ENCODE data around the gene ADRA2C.

The ADRA2C gene

GRCh38 chr4:3740256-3740655, 25.9 kb upstream of the ADRA2C start:
- no peak for DNase-seq (ENCODE audit: extremely low spot score)
- POLR2A ChIA-PET: no interaction called here
- CTCF ChIA-PET: no interaction called here
- TF ChIP-seq CTCF (IDR thresholded peaks at IDR 0.05; ENCODE audit: control extremely low read depth, extremely low read depth, low read depth, missing control alignments): no peak

- TF ChIP-seq CTCF (IDR thresholded peaks at IDR 0.05; ENCODE audit: control extremely low read depth, extremely low read depth, low read depth, missing control alignments): no peak
- no peak for DNase-seq (ENCODE audit: extremely low spot score)
- ChIA-PET CTCF (no interaction called here), POLR2A (no interaction called here)
Observed at GRCh38 chr4:3741217-3742011, 24.8 kb upstream of the ADRA2C start.

GRCh38 chr4:3742610-3743009, 23.6 kb upstream of the ADRA2C start:
- ChIA-PET POLR2A (no interaction called here), CTCF (no interaction called here)
- DNase-seq (ENCODE audit: extremely low spot score): no peak
- no peak for TF ChIP-seq CTCF (IDR thresholded peaks at IDR 0.05; ENCODE audit: control extremely low read depth, extremely low read depth, low read depth, missing control alignments)

GRCh38 chr4:3744232-3744631, 22.0 kb upstream of the ADRA2C start:
- CTCF ChIA-PET: no interaction called here
- POLR2A ChIA-PET: no interaction called here
- no peak for TF ChIP-seq CTCF (IDR thresholded peaks at IDR 0.05; ENCODE audit: control extremely low read depth, extremely low read depth, low read depth, missing control alignments)

GRCh38 chr4:3744901-3745300, 21.3 kb upstream of the ADRA2C start:
- DNase-seq (ENCODE audit: extremely low spot score): no peak
- no peak for TF ChIP-seq CTCF (IDR thresholded peaks at IDR 0.05; ENCODE audit: control extremely low read depth, extremely low read depth, low read depth, missing control alignments)
- ChIA-PET CTCF (no interaction called here), POLR2A (no interaction called here)

More at GRCh38 chr4:3744232-3744631, 22.0 kb upstream of the ADRA2C start:
- no peak for DNase-seq (ENCODE audit: extremely low spot score)

- TF ChIP-seq CTCF (IDR thresholded peaks at IDR 0.05; ENCODE audit: control extremely low read depth, extremely low read depth, low read depth, missing control alignments): no peak
- DNase-seq (ENCODE audit: extremely low spot score): no peak
- ChIA-PET POLR2A (no interaction called here), CTCF (no interaction called here)
Observed at GRCh38 chr4:3745886-3746656, 20.1 kb upstream of the ADRA2C start.
